ENCODE data around the gene PARD3. TPM values are rescaled to one million over a fixed set of nuclear protein-coding genes. Genes with fewer than 3 reads are reported as not detected.
A peak's percentile ranks its signal among the peaks of the same experiment; 100 is the strongest.
"Not testable (repeated sequence)": the region's sequence is repeated elsewhere in the genome, so short reads cannot be mapped to it uniquely, and the experiment has no call there.

PARD3 gene
- total RNA-seq, 2 donors from 2014 or later: 41.7 to 48.8 TPM

DNA sequence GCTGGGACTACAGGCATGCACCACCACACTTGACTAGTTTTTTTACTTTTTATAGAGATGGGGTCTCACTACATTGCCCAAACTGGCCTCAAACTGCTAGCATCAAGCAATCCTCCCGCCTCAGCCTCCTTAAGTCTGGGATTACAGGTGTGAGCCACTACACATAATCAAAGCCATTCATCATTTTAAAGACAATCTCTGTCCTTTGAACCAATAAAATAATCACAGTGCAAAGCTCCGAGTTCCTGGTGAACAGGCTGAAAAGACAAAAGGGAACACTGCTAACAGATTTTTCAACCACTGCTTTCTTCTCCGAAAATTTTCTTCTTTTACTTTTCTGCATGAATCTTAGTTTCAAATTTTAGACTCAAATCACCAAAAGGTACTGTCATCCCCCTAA is 58.5 kb downstream of the PARD3 start:
- peaks cover 9% of the 10 kb centered on the region for H3K4me1 ChIP-seq
- no peak for DNase-seq
- TF ChIP-seq, protein P1, sequence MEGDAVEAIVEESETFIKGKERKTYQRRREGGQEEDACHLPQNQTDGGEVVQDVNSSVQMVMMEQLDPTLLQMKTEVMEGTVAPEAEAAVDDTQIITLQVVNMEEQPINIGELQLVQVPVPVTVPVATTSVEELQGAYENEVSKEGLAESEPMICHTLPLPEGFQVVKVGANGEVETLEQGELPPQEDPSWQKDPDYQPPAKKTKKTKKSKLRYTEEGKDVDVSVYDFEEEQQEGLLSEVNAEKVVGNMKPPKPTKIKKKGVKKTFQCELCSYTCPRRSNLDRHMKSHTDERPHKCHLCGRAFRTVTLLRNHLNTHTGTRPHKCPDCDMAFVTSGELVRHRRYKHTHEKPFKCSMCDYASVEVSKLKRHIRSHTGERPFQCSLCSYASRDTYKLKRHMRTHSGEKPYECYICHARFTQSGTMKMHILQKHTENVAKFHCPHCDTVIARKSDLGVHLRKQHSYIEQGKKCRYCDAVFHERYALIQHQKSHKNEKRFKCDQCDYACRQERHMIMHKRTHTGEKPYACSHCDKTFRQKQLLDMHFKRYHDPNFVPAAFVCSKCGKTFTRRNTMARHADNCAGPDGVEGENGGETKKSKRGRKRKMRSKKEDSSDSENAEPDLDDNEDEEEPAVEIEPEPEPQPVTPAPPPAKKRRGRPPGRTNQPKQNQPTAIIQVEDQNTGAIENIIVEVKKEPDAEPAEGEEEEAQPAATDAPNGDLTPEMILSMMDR (IDR thresholded peaks at IDR 0.05): no peak

DNA sequence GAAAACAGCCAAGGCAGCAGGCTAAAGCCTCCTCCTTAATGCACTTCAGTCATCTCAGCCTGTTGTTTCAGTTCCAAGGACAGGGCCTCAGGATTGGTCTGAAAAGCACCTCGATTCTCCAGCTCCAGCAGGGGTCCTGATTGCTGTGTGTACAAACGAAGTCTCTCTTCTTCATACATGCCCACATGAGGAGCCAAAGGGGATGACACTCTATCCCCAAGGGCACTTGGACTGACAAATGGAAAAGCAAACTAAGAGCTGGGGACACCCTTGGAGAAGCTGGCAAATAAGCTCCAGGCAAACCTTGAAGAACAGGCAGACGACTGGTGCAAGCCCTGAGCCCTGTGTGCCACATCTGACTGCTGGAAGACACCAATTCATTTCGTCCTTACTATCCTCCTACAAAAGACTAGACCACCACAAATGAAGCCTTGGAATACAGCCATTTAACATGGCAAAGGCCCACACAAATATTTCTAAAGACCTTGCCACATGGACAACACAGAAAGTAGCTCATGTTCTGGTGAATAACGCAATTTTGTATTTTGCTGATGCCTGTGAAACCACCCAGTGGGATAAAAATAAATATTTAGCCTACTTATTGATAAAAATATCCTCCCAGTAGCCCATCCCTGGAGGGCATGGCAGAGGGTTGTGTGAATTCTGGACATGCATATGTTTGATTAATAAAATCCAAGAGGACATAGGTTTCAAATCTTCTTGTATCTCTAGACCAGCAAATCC is 61.9 kb downstream of the PARD3 start:
- no peak overlapping the region for H3K27ac ChIP-seq
- DNase-seq: no peak
- no peaks in the 10 kb centered on the region for H3K9me3 ChIP-seq
- H3K27me3 ChIP-seq: no peaks in the 10 kb centered on the region
- H3K4me3 ChIP-seq: no peak overlapping the region
- H3K4me1 ChIP-seq: peaks cover 9% of the 10 kb centered on the region
- TF ChIP-seq, protein P1 (IDR thresholded peaks at IDR 0.05): no peak
- no peak overlapping the region for H3K9ac ChIP-seq (ENCODE audit: low read depth in 2 of 2, low read length in 2 of 2)
- intact Hi-C loops (cut with DNase I): no loop called here
- no peaks in the 10 kb centered on the region for H3K36me3 ChIP-seq

More for the DNA sequence above, 58.5 kb downstream of the PARD3 start:
- Histone ChIP-seq H3K27me3 (no peaks in the 10 kb centered on the region), H3K4me3 (no peak overlapping the region), H3K9me3 (no peaks in the 10 kb centered on the region), H3K36me3 (no peaks in the 10 kb centered on the region), H3K27ac (peak overlapping the region; percentile 79), H3K9ac (ENCODE audit: low read depth in 2 of 2, low read length in 2 of 2) (no peak overlapping the region)
- intact Hi-C loops (cut with DNase I): no loop called here

DNA sequence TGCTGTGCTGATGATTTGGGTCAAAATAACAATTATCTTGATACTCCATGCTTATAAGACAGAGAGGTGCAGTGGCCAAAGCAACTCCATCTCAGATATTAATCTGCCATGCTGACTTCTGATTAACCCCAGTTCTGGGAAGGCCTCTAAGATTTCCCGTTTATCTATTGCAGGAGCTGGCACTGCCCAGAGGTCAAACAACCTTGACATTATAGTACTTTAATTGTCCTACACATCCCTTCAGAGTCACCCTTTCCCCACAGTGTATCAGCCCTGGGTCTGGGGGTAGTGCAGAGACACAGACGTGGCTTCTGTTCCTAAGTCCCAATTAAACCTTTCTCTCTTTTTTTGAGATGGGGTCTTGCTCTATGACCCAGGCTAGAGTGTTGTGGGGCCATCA is 63.8 kb downstream of the PARD3 start:
- TF ChIP-seq, protein P1 (IDR thresholded peaks at IDR 0.05): no peak
- intact Hi-C loops (cut with DNase I): no loop called here
- no peak overlapping the region for H3K27ac ChIP-seq
- DNase-seq: no peak
- no peaks in the 10 kb centered on the region for H3K9me3 ChIP-seq
- no peak overlapping the region for H3K9ac ChIP-seq (ENCODE audit: low read depth in 2 of 2, low read length in 2 of 2)
- no peak overlapping the region for H3K4me3 ChIP-seq
- H3K36me3 ChIP-seq: no peaks in the 10 kb centered on the region
- no peaks in the 10 kb centered on the region for H3K27me3 ChIP-seq
- H3K4me1 ChIP-seq: no peaks in the 10 kb centered on the region

DNA sequence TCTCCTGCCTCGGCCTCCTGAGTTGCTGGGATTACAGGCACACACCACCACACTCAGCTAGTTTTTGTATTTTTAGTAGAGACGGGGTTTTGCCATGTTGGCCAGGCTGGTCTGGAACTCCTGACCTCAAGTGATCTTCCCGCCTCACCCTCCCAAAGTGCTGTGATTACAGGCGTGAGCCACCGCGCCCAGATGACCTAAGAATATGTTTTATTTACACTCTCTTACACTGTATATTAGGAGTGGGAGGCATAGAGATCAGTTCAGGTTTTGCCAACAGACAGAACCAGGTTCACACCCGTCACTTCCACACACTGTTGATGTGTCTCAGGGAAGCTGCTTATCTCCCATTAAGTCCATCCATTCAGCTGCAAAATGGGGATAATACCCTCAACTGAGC is 64.3 kb downstream of the PARD3 start:
- H3K27ac ChIP-seq; H3K4me3 ChIP-seq; intact Hi-C loops (cut with DNase I); H3K9me3 ChIP-seq; H3K36me3 ChIP-seq; H3K9ac ChIP-seq (ENCODE audit: low read depth in 2 of 2, low read length in 2 of 2); H3K4me1 ChIP-seq; H3K27me3 ChIP-seq; DNase-seq: not testable (repeated sequence)

DNA sequence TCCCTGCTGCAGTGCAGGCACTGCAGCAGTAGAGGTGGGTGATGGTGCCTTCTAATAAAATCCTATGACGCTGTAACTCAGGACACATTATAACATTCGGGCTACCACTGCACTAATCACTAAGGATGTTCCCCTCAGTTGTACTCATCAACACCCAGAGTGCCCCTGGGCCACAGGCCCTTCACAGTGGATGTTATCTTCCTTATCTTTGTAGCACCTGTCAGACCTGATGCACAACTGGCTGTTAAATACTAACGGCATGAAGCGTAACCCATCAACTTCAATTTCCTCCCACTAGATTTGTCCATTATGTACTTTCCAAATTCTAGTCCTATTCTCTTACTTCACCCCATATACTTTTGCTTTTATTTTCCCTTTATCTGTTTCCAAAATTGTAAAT is 66.3 kb downstream of the PARD3 start:
- Histone ChIP-seq H3K27ac (no peak overlapping the region), H3K4me3 (no peak overlapping the region), H3K36me3 (no peaks in the 10 kb centered on the region), H3K27me3 (no peaks in the 10 kb centered on the region), H3K9me3 (no peaks in the 10 kb centered on the region), H3K9ac (ENCODE audit: low read depth in 2 of 2, low read length in 2 of 2) (no peak overlapping the region), H3K4me1 (no peaks in the 10 kb centered on the region)
- TF ChIP-seq, protein P1 (IDR thresholded peaks at IDR 0.05): no peak
- no peak for DNase-seq
- intact Hi-C loops (cut with DNase I): no loop called here

DNA sequence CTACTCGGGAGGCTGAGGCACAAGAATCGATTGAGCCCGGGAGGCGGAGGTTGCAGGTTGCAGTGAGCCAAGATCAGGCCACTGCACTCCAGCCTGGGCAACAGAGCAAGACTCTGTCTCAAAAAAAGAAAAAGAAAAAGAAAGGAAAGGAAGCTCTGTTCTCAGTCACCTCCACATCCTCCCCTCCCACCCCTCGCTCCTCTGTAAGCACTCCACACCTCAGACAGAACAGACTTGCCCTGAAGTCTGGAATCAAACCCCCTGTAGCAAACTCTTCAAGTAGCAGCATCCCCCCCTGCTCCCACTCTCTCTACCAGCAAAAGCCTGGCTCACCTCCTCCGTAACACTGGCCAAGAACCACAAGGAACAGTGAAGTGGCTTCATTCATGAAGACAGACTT is 66.7 kb downstream of the PARD3 start:
- no peaks in the 10 kb centered on the region for H3K4me1 ChIP-seq

More for the DNA sequence above, 66.7 kb downstream of the PARD3 start:
- Histone ChIP-seq H3K9ac (ENCODE audit: low read depth in 2 of 2, low read length in 2 of 2) (no peak overlapping the region), H3K4me3 (no peak overlapping the region), H3K9me3 (no peaks in the 10 kb centered on the region), H3K36me3 (no peaks in the 10 kb centered on the region), H3K27me3 (no peaks in the 10 kb centered on the region), H3K27ac (no peak overlapping the region)
- TF ChIP-seq, protein P1 (IDR thresholded peaks at IDR 0.05): no peak
- intact Hi-C loops (cut with DNase I): no loop called here
- DNase-seq: no peak

Measured in colonic mucosa (tissue), 4 donors.